PC-9 (cell line): ENCODE data around the gene TAF3.

ENCODE experiments used
- EZH2 ChIP-seq: fragments of 200-600 bp; sonication (generic); IDR thresholded peaks from 2 replicates; pipeline ENCODE4 v1.8.0; 2017; ENCODE audit warnings: antibody characterized with exemption, low read depth
- TF ChIP-seq, protein P1 (sequence below): fragments of 200-600 bp; sonication (generic); conservative IDR thresholded peaks from 2 replicates; pipeline ENCODE4 v1.6.1; 2017; ENCODE audit warnings: mixed run types, antibody characterized with exemption, mild to moderate bottlenecking, moderate library complexity

DNA sequence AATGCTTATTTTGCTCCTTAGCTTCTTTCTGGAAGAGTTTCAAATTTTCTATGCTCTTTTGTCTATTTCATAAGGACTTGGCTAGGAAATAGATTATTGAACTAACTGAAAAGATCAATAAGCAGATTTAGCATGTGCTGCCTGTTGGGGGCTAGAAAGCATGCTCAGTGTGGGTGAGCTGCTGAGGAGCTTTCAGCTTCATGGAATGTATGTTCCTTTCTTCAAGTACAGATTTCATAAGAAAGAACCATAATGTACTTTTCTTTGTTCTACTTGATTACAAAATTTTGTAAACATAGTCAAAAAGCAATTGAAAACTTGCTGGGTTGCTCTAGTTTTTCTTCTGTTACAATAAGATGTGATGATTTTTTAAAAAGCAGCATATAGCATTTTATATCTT lies 73.8 kb downstream of the TAF3 start:
- TF ChIP-seq, protein P1, sequence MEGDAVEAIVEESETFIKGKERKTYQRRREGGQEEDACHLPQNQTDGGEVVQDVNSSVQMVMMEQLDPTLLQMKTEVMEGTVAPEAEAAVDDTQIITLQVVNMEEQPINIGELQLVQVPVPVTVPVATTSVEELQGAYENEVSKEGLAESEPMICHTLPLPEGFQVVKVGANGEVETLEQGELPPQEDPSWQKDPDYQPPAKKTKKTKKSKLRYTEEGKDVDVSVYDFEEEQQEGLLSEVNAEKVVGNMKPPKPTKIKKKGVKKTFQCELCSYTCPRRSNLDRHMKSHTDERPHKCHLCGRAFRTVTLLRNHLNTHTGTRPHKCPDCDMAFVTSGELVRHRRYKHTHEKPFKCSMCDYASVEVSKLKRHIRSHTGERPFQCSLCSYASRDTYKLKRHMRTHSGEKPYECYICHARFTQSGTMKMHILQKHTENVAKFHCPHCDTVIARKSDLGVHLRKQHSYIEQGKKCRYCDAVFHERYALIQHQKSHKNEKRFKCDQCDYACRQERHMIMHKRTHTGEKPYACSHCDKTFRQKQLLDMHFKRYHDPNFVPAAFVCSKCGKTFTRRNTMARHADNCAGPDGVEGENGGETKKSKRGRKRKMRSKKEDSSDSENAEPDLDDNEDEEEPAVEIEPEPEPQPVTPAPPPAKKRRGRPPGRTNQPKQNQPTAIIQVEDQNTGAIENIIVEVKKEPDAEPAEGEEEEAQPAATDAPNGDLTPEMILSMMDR: no peak
- no peak for TF ChIP-seq EZH2
